Endothelial cell of umbilical vein (primary cell): ENCODE results near the gene C16orf89. TPM values are rescaled to one million over a fixed set of nuclear protein-coding genes. Genes with fewer than 3 reads are reported as not detected.
"Not testable (repeated sequence)": the region's sequence is repeated elsewhere in the genome, so short reads cannot be mapped to it uniquely, and the experiment has no call there.

ENCODE experiments used
- BruUV-seq: library from RNA; stranded (reverse); fragments of 400-500 nt; replicated peaks from 2 replicates; lab custom pipeline; 2021; lab: Mats Ljungman, UMichigan
- CTCF ChIA-PET: fragments of 300-600, 350-600 bp; sonication (Branson Sonifier 250); formaldehyde crosslinking; loops from one replicate; lab custom pipeline; 2021; ENCODE audit warnings: antibody characterized with exemption, inconsistent platforms; lab: Charles Lee
- POLR2A ChIA-PET: fragments of 300-600, 350-600 bp; sonication (Branson Sonifier 250); formaldehyde crosslinking; loops from one replicate; lab custom pipeline; 2021; ENCODE audit warnings: antibody characterized with exemption, inconsistent platforms; lab: Charles Lee
- DNase-seq: peaks from one replicate; pipeline ENCODE4 v3.0.0-alpha.2; 2011; ENCODE audit warnings: low read depth, low spot score
- FAIRE-seq: peaks from 2 replicates; lab custom pipeline; 2011; peaks lifted over from hg19 to GRCh38; lab: Jason Lieb, UNC
- H2AFZ ChIP-seq: 2 replicates; pipeline ENCODE4 v1.6.0; 2012; ENCODE audit warnings: low read depth, low read length, control low read depth, inconsistent platforms
- H3K27ac ChIP-seq: 2 replicates; pipeline ENCODE4 v1.5.1; 2011; ENCODE audit warnings: low read depth, mild to moderate bottlenecking, control low read depth, low read length, moderate library complexity; ENCODE audit not compliant: insufficient read depth
- H3K27me3 ChIP-seq, 2 experiments: 2 replicates each; pipeline versions ENCODE4 v1.6.0 to v1.6.1; 2011; ENCODE audit warnings: low read length in 2 of 2, mixed read lengths in 1 of 2; ENCODE audit not compliant: control insufficient read depth in 2 of 2, insufficient read depth in 2 of 2
- H3K36me3 ChIP-seq, 2 experiments: 2 replicates in 1 of 2; 3 replicates in 1 of 2; pipeline ENCODE4 v1.5.1; 2011; ENCODE audit warnings: low read length in 2 of 2, mild to moderate bottlenecking in 1 of 2, moderate library complexity in 1 of 2; ENCODE audit not compliant: control insufficient read depth in 2 of 2, insufficient read depth in 2 of 2; ENCODE audit errors: extremely low read depth in 1 of 2
- H3K4me1 ChIP-seq: 3 replicates; pipeline ENCODE4 v1.5.1; 2011; ENCODE audit warnings: mild to moderate bottlenecking, low read length; ENCODE audit not compliant: control insufficient read depth, insufficient read depth; ENCODE audit errors: extremely low read depth
- H3K4me2 ChIP-seq: 2 replicates; pipeline ENCODE4 v1.6.1; 2011; ENCODE audit warnings: low read length, control low read depth, mixed read lengths; ENCODE audit not compliant: insufficient read depth
- H3K4me3 ChIP-seq, 3 experiments: fragments of 200-600 bp in 1 of 3; sonication (generic), shearing (Covaris generic) in 1 of 3; replicated peaks in 1 of 3; 2 replicates each; pipeline ENCODE4 v1.5.1; 2011 to 2016; ENCODE audit warnings: control low read depth in 3 of 3, low read length in 3 of 3, mild to moderate bottlenecking in 2 of 3, inconsistent platforms in 1 of 3, low read depth in 1 of 3, moderate library complexity in 1 of 3; ENCODE audit not compliant: insufficient read depth in 1 of 3
- H3K79me2 ChIP-seq: 2 replicates; pipeline ENCODE4 v1.6.0; 2012; ENCODE audit warnings: low read length, inconsistent platforms; ENCODE audit not compliant: control insufficient read depth, insufficient read depth
- H3K9ac ChIP-seq: replicated peaks from 2 replicates; pipeline ENCODE3; 2011; ENCODE audit warnings: low read length, control low read depth; ENCODE audit not compliant: insufficient read depth; ENCODE audit errors: extremely low read depth
- H3K9me1 ChIP-seq: replicated peaks from 3 replicates; pipeline ENCODE4 v1.6.0; 2011; ENCODE audit warnings: mild to moderate bottlenecking, low read length; ENCODE audit not compliant: control insufficient read depth, insufficient read depth; ENCODE audit errors: extremely low read depth
- H3K9me3 ChIP-seq: replicated peaks from 2 replicates; pipeline ENCODE4 v1.5.1; 2012; ENCODE audit warnings: low read length, inconsistent platforms; ENCODE audit not compliant: control insufficient read depth, insufficient read depth
- H4K20me1 ChIP-seq: replicated peaks from 2 replicates; pipeline ENCODE3; 2011; ENCODE audit warnings: mild to moderate bottlenecking, low read length; ENCODE audit not compliant: control insufficient read depth, insufficient read depth; ENCODE audit errors: extremely low read depth
- dilution Hi-C: fragments of 300-500 bp; cut with MboI; formaldehyde crosslinking; loops from one replicate; pipeline ENCODE4 v1.15.0; 2019; ENCODE audit warnings: low sequenced_read_pairs; ENCODE audit not compliant: extremely low pct_ligation_motif_present
- intact Hi-C: fragments of 100-400 bp; cut with micrococcal nuclease; formaldehyde crosslinking; loops from one replicate; pipeline ENCODE4 v1.10.0; 2022
- polyA plus RNA-seq, 4 experiments: library from polyadenylated mRNA; depleted of rRNA in 3 of 4; stranded (reverse) in 3 of 4; unstranded in 1 of 4; fragments of >200 nt; gene quantifications; 2 replicates each; pipeline versions ENCODE4 v1.2.1 to v1.2.3, GENCODE V29; 2011 to 2012; ENCODE audit warnings: missing spikeins in 1 of 4
- total RNA-seq: library from RNA; stranded (reverse); gene quantifications from 2 replicates; pipeline ENCODE4 v1.2.3, GENCODE V29; 2021
- TF ChIP-seq, protein P1 (sequence below), 2 donors: IDR thresholded peaks; 1 replicate in 1 of 2; 2 replicates in 1 of 2; pipeline ENCODE4 v1.5.1; 2011; ENCODE audit warnings: low read length in 2 of 2, mild to moderate bottlenecking in 2 of 2, moderate library complexity in 2 of 2, control low read depth in 1 of 2, inconsistent platforms in 1 of 2, low read depth in 1 of 2; ENCODE audit not compliant: insufficient read depth in 1 of 2; ENCODE audit errors: extremely low read depth in 1 of 2

Gene C16orf89
- total and polyA plus RNA-seq, 2 donors (not counting 3 experiments of a cell fraction or from before 2014, with no cell fraction given): not detected

DNA sequence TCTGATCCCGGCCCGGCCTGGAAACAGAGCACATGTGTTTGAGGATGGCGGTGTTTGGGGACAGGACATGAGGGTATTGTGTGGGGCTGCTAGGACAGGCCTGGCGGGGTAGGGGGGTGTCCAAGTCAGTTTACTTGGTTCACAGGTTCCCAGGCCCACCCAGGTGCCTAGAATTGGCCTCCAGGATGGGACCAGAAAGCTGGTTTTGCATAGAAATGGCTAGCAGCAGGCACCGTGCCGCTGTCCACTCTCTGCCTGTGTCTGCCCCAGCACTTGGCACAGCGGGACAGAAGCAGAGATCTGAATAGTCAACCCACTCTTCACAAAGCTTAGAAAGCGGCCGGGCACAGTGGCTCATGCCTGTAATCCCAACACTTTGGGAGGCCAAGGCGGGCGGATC lies 20.0 kb upstream of the C16orf89 start:
- peaks cover 0 to 10% of the 10 kb centered on the region in 2 experiments for H3K36me3 ChIP-seq
- H3K9ac ChIP-seq, H3K27me3 ChIP-seq, H3K4me1 ChIP-seq, H3K9me1 ChIP-seq, dilution Hi-C loops, H4K20me1 ChIP-seq, H2AFZ ChIP-seq, H3K4me2 ChIP-seq, H3K27ac ChIP-seq, DNase-seq, FAIRE-seq, H3K4me3 ChIP-seq, CTCF ChIA-PET, H3K9me3 ChIP-seq, POLR2A ChIA-PET, H3K79me2 ChIP-seq, BruUV-seq: not testable (repeated sequence)
- intact Hi-C loops: loop anchor here (2.0 kb wide), 1 partner anchor 29 kb away; no protein-coding TSS in a partner anchor

DNA sequence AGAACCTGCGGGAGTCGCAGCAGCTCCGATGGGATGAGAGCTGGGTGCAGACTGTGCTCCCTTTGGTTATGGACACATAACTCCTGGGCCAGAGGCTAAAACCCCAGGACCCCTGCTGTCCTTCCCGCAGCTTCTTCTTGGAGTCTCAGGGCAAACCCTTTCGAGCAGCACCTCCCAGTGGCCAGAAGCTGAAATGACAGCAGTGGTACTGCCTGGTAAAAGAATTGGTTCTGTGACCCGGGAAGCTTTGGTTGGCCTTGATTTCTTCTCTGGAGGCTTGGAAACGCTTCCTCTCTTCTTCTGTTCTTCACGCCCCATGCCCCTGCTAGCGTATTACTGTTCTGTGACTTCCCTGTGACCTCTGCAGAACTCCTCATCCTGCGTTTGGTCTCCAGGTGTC lies 19.0 kb upstream of the C16orf89 start:
- H3K9me3 ChIP-seq, dilution Hi-C loops, POLR2A ChIA-PET, H3K4me2 ChIP-seq, H3K27me3 ChIP-seq, H3K4me1 ChIP-seq, H3K79me2 ChIP-seq, H3K27ac ChIP-seq, H3K9ac ChIP-seq, H3K36me3 ChIP-seq, H3K9me1 ChIP-seq, H2AFZ ChIP-seq, H3K4me3 ChIP-seq, H4K20me1 ChIP-seq: not testable (repeated sequence)
- intact Hi-C loops: loop anchor here (2.0 kb wide), 1 partner anchor 28 kb away; no protein-coding TSS in a partner anchor
- TF ChIP-seq, protein P1, sequence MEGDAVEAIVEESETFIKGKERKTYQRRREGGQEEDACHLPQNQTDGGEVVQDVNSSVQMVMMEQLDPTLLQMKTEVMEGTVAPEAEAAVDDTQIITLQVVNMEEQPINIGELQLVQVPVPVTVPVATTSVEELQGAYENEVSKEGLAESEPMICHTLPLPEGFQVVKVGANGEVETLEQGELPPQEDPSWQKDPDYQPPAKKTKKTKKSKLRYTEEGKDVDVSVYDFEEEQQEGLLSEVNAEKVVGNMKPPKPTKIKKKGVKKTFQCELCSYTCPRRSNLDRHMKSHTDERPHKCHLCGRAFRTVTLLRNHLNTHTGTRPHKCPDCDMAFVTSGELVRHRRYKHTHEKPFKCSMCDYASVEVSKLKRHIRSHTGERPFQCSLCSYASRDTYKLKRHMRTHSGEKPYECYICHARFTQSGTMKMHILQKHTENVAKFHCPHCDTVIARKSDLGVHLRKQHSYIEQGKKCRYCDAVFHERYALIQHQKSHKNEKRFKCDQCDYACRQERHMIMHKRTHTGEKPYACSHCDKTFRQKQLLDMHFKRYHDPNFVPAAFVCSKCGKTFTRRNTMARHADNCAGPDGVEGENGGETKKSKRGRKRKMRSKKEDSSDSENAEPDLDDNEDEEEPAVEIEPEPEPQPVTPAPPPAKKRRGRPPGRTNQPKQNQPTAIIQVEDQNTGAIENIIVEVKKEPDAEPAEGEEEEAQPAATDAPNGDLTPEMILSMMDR (IDR thresholded peaks at IDR 0.05; ENCODE audit: extremely low read depth in 1 of 2, insufficient read depth in 1 of 2, low read depth in 1 of 2, low read length in 2 of 2): peak; percentile 32 to 70
- peak; percentile 78 for FAIRE-seq
- peak; percentile 52 for DNase-seq
- BruUV-seq: TSS peak; percentile 10
- CTCF ChIA-PET: interaction anchor here (0.6 to 1.7 kb wide), 17 partner anchors 8 to 1558 kb away, joined by 3 to 12 read pairs (median 3); partner anchors contain the start of gene NAGPA

DNA sequence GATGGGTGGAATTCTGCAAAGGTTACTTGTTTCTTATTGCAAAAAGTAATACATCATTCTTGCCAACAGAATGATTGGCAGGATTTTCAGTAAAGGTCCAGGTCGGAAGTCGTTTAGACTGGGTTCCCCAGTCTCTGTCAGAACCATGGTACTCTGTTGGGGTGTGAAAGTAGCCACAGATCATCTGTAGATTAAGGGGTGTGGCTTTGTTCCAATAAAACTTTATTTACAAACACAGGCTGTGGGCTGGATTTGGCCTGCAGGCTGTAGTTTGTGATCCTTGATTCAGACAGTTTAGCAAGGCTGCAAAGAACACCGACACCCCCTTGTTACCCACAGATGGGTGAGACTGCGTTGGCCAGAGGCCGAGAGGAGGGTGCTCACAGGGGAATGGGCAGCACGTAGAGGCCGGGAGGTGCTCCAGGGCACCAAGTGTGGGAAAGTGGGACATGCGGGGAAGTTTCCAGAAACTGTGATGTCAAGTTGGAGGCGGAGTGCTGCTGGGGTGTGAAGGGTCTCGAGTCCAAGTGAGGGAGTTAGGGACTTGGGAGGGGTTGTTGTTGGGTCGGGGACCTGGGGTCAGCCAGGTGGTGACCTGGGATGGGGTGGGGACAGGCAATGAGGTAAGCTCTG lies 18.5 kb upstream of the C16orf89 start:
- POLR2A ChIA-PET, H2AFZ ChIP-seq, H3K36me3 ChIP-seq, FAIRE-seq, BruUV-seq, H3K4me2 ChIP-seq, H3K9me1 ChIP-seq, H3K4me1 ChIP-seq, dilution Hi-C loops, H3K27me3 ChIP-seq, DNase-seq, H4K20me1 ChIP-seq, H3K4me3 ChIP-seq, H3K9me3 ChIP-seq, H3K79me2 ChIP-seq, H3K27ac ChIP-seq, H3K9ac ChIP-seq: not testable (repeated sequence)
- intact Hi-C loops: loop anchor here (2.0 kb wide), 1 partner anchor 27 kb away; no protein-coding TSS in a partner anchor
- CTCF ChIA-PET: interaction anchor here (0.6 to 1.7 kb wide), 17 partner anchors 9 to 1559 kb away, joined by 3 to 12 read pairs (median 3); partner anchors contain the start of gene NAGPA
